GM20000 (cell line): ENCODE measurements around the gene PINLYP.

Experiments used
- DNase-seq: peaks from one replicate; pipeline ENCODE4 v3.0.0; 2012; ENCODE audit warnings: low spot score
- TF ChIP-seq, protein P1 (sequence below): IDR thresholded peaks from 2 replicates; pipeline ENCODE4 v1.5.1; 2012; ENCODE audit warnings: mild to moderate bottlenecking, control low read depth; ENCODE audit errors: extremely low read depth, missing control alignments

The PINLYP gene

DNA sequence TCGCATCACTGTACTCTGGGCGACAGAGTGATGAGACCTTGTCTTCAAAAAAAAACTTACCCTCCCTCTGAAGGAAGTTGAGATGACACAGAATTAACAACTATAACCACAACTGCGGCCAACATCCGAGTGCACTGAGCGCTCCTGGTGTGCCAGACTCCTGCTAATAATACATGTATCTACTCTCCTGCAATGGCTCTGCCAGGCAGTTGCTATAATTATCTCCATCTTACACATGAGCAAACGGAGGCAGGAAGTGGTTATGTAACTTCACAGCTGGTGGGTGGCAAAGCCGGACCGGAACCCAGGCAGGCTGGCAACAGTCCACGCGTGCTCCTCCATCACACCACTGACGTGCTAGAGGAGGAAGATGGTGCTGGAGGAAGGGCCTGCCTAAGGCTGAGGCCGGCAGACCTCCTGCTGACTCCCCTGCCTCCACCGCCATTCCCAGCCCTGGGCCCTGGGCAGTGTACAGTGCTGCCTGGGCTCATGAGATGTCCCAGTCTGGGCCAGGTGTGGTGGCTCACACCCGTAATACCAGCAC is 12.8 kb upstream of the PINLYP start:
- TF ChIP-seq, protein P1, sequence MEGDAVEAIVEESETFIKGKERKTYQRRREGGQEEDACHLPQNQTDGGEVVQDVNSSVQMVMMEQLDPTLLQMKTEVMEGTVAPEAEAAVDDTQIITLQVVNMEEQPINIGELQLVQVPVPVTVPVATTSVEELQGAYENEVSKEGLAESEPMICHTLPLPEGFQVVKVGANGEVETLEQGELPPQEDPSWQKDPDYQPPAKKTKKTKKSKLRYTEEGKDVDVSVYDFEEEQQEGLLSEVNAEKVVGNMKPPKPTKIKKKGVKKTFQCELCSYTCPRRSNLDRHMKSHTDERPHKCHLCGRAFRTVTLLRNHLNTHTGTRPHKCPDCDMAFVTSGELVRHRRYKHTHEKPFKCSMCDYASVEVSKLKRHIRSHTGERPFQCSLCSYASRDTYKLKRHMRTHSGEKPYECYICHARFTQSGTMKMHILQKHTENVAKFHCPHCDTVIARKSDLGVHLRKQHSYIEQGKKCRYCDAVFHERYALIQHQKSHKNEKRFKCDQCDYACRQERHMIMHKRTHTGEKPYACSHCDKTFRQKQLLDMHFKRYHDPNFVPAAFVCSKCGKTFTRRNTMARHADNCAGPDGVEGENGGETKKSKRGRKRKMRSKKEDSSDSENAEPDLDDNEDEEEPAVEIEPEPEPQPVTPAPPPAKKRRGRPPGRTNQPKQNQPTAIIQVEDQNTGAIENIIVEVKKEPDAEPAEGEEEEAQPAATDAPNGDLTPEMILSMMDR, result no peak
- DNase-seq, result no peak

DNA sequence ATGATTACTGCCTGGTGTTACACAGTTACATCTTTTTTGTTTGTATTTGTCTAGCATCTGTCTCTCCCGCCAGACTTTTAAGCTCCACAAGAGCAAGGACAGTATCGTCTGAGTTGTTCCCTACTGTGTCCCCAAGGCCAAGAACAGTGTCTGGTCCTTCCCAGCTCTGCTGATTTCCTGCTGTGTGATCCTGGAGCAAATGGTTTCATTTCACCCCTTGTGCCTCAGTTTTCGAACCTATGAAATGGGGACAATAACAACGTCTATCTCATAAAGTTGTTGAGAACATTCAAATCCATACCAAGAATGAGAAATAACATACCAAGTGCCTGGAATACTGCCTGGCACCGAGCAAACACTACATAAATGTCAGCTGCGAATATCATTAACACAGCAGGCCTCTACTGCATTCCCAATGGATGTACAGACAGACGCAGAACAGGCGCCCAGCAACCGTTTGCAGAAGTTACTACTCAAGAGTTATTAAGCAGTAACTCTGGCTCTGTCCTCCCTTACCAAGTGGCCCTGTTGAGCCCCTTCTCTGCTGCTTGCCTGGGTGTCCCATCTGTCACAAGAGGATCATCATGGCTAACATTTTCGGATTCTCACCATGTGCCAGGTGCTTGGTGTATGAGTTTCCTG is 11.7 kb upstream of the PINLYP start:
- DNase-seq, result no peak
- TF ChIP-seq, protein P1, result no peak

DNA sequence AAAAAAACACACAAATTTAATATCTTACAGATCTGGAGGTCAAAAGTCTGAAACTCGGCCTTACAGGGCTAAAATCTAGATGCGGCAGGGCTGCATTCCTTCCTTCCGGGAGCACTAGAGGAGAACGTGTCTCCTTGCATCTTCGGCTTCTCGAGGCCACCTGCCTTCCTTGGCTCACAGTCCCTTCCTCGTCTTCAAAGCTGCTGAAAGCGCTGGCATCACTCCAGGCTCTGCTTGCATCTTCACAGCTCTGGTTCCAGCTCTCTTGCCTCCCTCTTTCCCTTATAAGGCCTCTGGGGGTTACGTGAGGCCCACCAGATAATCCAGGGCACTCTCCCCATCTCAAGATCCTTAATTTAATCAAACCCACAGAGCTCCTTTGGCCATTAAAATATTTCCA is 10.8 kb upstream of the PINLYP start:
- DNase-seq, result no peak
- TF ChIP-seq, protein P1, result no peak

DNA sequence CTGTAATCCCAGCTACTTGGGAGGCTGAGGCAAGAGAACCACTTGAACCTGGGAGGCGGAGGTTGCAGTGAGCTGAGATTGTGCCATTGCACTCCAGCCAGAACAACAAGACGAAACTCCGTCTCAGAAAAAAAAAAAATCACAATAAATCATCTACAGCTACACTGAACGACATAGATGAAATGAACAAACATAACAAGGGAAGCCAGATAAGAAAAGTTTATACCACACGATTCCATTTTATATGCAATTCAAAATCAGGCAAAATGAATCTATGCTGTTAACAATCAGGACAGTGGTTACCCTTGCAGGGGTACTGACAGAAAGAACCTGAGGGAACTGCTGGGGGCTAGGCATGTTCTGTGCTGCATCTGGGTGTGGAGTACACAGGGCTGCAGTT is 5.9 kb upstream of the PINLYP start:
- no peak for DNase-seq
- TF ChIP-seq, protein P1, result no peak

DNA sequence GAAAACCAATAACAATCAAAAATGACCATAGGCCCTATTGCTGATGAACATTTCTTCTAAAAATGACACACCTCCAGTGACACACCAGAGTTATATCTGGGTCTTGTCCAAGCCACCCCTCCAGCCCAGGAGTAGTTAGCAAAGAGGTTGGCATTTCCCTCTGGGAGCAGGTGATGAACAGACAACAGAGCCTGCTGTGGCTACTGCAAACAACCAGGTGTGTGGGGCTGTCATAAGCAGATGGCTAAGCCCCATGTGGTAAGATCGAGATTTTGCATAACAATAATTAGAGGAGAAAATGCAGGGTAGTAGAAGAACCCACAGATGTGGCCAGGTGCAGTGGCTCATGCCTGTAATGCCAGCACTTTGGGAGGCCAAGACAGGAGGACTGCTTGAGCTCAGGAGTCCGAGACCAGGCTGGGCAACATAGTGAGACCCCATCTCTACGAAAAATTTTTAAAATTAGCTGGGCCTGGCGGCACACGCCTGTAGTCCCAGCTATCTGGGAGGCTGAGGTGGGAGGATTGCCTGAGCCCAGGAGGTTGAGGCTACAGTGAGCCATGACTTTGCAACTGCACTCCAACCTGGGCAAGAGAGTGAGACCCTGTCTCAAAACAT is 5.3 kb upstream of the PINLYP start:
- no peak for DNase-seq
- TF ChIP-seq, protein P1, result no peak

DNA sequence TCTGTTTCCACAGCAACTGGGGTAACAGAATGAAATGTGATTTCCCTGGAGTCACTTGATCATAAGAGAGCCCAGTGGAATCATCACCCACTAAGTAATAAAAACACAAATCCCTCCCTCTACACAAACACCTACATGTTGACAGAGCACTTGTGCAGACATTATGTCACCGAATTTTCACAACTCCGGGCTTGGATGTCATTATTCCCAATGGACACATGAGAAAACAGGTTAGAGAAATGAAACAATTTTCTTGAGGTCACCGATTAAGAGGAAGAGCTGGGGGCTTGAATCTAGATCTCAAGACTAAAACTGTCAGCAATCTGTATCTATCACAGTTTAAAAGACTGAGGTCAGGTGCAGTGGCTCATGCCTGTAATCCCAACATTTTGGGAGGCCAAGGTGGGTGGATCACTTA is 3.4 kb upstream of the PINLYP start:
- TF ChIP-seq, protein P1, result no peak
- no peak for DNase-seq

DNA sequence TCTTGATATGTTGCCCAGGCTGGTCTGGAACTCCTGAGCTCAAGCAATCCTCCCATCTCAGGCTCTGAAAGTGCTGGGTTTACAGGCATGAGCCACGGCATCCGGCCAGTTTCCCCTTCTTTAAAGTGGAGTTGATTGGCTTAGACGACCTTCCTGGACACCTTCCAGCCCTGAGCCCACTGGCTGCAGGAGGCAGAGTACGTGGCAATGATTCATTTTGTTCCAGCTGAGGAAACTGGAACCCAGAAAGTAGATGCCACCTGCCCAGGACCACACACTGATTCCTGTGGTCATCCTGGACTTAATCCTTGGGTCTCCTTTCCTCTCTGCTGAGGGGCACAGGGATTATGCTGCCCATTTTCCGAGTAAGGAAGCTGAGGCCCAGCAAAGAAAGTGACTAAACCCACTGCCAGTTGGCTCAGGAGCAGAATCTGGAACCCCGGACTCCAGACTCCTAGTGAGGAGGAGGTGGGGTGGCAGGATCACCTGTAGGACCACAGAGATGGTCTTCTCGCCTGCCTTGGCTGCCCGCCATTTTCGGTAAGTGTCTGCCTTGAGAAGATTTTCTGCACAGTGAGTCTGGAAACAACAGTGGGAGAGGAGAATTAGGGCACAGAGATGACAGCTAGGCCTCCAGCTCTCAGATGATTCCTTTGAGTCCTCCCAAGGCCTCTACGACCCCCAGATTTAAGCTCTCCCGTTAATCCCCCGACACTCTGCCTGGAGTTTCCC is 1.0 kb upstream of the PINLYP start:
- TF ChIP-seq, protein P1, result no peak
- no peak for DNase-seq
